RWPE2 (cell line): ENCODE data around the gene PPIL6.

ENCODE experiments used
- ATAC-seq: fragments of 200-7000 bp; cut with Tn5 transposase; 3 replicates; pipeline ENCODE4 v1.9.1; 2021; ENCODE audit warnings: low read depth
- DNase-seq: peaks from one replicate; pipeline ENCODE4 v3.0.0-alpha.2; 2020; ENCODE audit warnings: low spot score
- H3K27ac ChIP-seq: fragments of 450-650 bp; 2 replicates; pipeline ENCODE4 v1.5.1; 2017; ENCODE audit warnings: mild to moderate bottlenecking; ENCODE audit not compliant: poor library complexity, severe bottlenecking
- H3K27me3 ChIP-seq: fragments of 250-450 bp; sonication (Bioruptor Pico); 2 replicates; pipeline ENCODE4 v1.5.1; 2021; ENCODE audit warnings: mild to moderate bottlenecking, moderate library complexity; ENCODE audit not compliant: insufficient read depth, poor library complexity, severe bottlenecking
- H3K36me3 ChIP-seq: fragments of 250-450 bp; sonication (Bioruptor Pico); 2 replicates; pipeline ENCODE4 v1.5.1; 2020; ENCODE audit warnings: low read depth, mild to moderate bottlenecking, moderate library complexity
- H3K4me1 ChIP-seq: fragments of 250-450 bp; sonication (Bioruptor Pico); 2 replicates; pipeline ENCODE4 v1.5.1; 2021; ENCODE audit warnings: mild to moderate bottlenecking, moderate library complexity; ENCODE audit not compliant: insufficient read depth, poor library complexity, severe bottlenecking
- H3K4me3 ChIP-seq: fragments of 250-450 bp; sonication (Bioruptor Pico); 2 replicates; pipeline ENCODE4 v1.5.1; 2021; ENCODE audit warnings: mild to moderate bottlenecking, moderate library complexity; ENCODE audit not compliant: severe bottlenecking
- H3K9me3 ChIP-seq: fragments of 250-450 bp; sonication (Bioruptor Pico); 2 replicates; pipeline ENCODE4 v1.5.1; 2021; ENCODE audit warnings: mild to moderate bottlenecking, moderate library complexity; ENCODE audit not compliant: severe bottlenecking
- CTCF ChIP-seq: fragments of 450-650 bp; IDR thresholded peaks from one replicate; pipeline ENCODE4 v1.5.1; 2017; ENCODE audit warnings: mild to moderate bottlenecking, moderate library complexity; ENCODE audit not compliant: poor library complexity, severe bottlenecking

Gene PPIL6

DNA sequence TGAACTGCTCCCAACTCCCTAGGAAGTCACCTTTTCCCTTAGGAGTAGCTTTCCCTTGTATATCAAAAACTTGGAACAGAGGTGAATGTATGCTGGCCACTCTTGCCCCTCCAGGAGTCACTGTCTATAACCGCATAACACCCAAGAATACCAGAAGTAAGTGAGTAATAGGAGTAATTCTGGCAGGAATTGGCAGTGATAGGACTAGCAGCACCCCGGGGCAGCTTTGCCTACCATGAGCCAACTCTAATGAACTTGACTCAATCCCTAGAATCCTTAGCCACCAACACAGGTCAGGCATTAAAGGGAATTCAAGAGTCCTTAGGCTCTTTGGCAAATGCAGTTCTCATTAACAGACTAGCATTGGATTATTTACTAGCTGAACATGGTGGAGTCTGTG is 29.4 kb downstream of the PPIL6 start:
- H3K36me3 ChIP-seq, result no peaks in the 10 kb centered on the region
- H3K4me3 ChIP-seq, result no peak overlapping the region
- H3K27ac ChIP-seq, result no peak overlapping the region
- ATAC-seq (0 out of 3 replicates have a peak, but pooled peaks have one; percentile 19), DNase-seq (no peak)
- H3K4me1 ChIP-seq, result no peaks in the 10 kb centered on the region
- no peaks in the 10 kb centered on the region for H3K9me3 ChIP-seq
- H3K27me3 ChIP-seq, result no peaks in the 10 kb centered on the region
- TF ChIP-seq CTCF, result no peak

DNA sequence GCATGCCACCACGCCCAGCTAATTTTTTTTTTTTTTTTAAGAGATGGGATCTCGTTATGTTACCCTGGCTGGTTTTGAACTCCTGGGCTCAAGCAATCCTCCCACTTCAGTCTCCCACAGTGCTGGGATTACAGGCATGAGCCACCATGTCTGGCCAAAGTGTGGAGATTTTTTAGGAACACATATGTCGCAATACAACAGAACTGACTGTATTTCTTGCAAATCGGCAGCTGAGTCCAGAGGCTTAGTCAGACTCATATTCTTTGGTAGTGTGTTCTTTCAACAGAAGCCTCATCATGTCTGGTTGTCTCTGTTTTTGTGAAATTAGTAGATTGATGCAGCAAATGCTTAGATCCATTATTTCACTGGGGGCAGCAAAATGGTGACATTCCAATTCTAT is 34.2 kb downstream of the PPIL6 start:
- TF ChIP-seq CTCF, result no peak

DNA sequence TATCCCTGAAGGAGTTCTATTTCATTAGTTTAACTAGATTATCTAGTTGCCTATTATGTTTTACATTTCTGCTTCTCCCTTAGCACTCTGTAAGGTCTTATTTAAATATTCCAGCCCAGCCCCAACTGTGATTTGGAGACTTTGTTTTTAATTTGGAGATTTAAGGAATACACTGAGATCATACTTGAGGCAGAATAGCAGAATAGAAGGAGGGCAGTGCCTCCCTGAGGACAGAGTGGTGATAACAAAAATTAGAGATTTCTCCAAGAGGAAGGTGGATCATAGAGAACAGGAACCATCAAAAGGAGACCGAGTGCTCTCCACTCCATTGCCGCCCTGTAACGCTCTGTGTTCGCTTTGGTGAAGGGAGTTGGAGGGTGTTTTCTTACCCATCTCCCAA is 43.4 kb downstream of the PPIL6 start:
- Histone ChIP-seq H3K27ac (no peak overlapping the region), H3K9me3 (no peaks in the 10 kb centered on the region), H3K36me3 (no peaks in the 10 kb centered on the region), H3K27me3 (no peaks in the 10 kb centered on the region), H3K4me1 (no peaks in the 10 kb centered on the region), H3K4me3 (no peak overlapping the region)
- ATAC-seq (0 out of 3 replicates have a peak, but pooled peaks have one; percentile 35), DNase-seq (no peak)
- TF ChIP-seq CTCF, result peak; percentile 35

More for the DNA sequence above, 34.2 kb downstream of the PPIL6 start:
- Histone ChIP-seq H3K36me3 (no peaks in the 10 kb centered on the region), H3K4me3 (no peak overlapping the region), H3K27ac (no peak overlapping the region), H3K4me1 (no peaks in the 10 kb centered on the region), H3K27me3 (no peaks in the 10 kb centered on the region), H3K9me3 (no peaks in the 10 kb centered on the region)
- DNase-seq (no peak), ATAC-seq (peak; percentile 36; the same call in 1 of the 3 replicates)

- Histone ChIP-seq H3K9me3 (no peaks in the 10 kb centered on the region), H3K27me3 (no peaks in the 10 kb centered on the region), H3K4me3 (no peak overlapping the region), H3K36me3 (no peaks in the 10 kb centered on the region), H3K4me1 (no peaks in the 10 kb centered on the region), H3K27ac (no peak overlapping the region)
- DNase-seq (no peak), ATAC-seq (no peak)
- no peak for TF ChIP-seq CTCF
Observed at GRCh38 chr6:109396046-109396718, 44.2 kb downstream of the PPIL6 start.

DNA sequence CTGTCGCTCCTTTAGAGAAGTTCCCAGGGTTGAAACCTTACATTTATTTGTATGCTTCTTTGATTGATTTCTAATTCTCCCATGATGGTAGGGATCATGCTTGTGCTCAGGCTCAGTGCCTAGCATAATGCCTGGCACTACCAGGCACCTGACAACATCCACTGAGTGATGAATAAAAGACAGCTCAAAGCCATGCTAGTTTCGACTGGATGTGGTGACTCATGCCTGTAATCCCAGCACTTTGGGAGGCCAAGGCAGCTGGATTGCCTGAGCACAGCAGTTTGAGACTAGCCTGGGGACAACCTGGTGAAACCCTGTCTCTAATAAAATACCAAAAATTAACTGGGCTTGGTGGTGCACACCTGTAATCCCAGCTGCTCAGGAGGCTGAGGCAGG is 46.5 kb downstream of the PPIL6 start:
- Histone ChIP-seq H3K9me3 (no peaks in the 10 kb centered on the region), H3K4me3 (no peak overlapping the region), H3K36me3 (no peaks in the 10 kb centered on the region), H3K27me3 (no peaks in the 10 kb centered on the region), H3K27ac (no peak overlapping the region), H3K4me1 (no peaks in the 10 kb centered on the region)
- DNase-seq (no peak), ATAC-seq (peak; percentile 77)
- TF ChIP-seq CTCF, result no peak
